ENCODE data around the gene ZDHHC6. TPM values are rescaled to one million over a fixed set of nuclear protein-coding genes. Genes with fewer than 3 reads are reported as not detected.

The ZDHHC6 gene
- total and polyA plus RNA-seq, 2 of the 8 experiments (the other 6 are each of a cell fraction or from before 2014, with no cell fraction given): 13.6 to 27.4 TPM

- Histone ChIP-seq H3K4me3 (ENCODE audit: extremely low read depth in 1 of 4, insufficient read depth in 2 of 4, low read depth in 3 of 4, low read length in 4 of 4) (no peak overlapping the region), H4K20me1 (replicated peaks in 1 of 2; ENCODE audit: control insufficient read depth in 1 of 2, insufficient read depth in 2 of 2, low read length in 2 of 2) (peaks cover 0 to 2% of the 10 kb centered on the region in 2 experiments), H3K27me3 (replicated peaks in 1 of 4; ENCODE audit: control insufficient read depth in 3 of 4, extremely low read depth in 1 of 4, insufficient read depth in 3 of 4, low read length in 3 of 4) (no peaks in the 10 kb centered on the region), H3K9me3 (ENCODE audit: insufficient read depth in 2 of 2, low read depth in 1 of 2, low read length in 1 of 2) (no peaks in the 10 kb centered on the region), H4K91ac (replicated peaks; ENCODE audit: insufficient read length, low read length) (no peak overlapping the region), H3K36me3 (ENCODE audit: control insufficient read depth in 2 of 4, insufficient read depth in 4 of 4, low read length in 3 of 4) (peaks cover 0 to 60% (median 18%) of the 10 kb centered on the region in 4 experiments; a peak in 7 of 8 replicates), H2AK5ac (ENCODE audit: low read depth, low read length) (no peak overlapping the region), H2BK5ac (ENCODE audit: low read depth, low read length) (no peak overlapping the region), H3K4ac (replicated peaks; ENCODE audit: insufficient read length, low read depth, low read length) (no peak overlapping the region), H3K79me2 (ENCODE audit: control insufficient read depth in 1 of 2, insufficient read depth in 2 of 2, low read length in 2 of 2) (peaks cover 0 to 16% of the 10 kb centered on the region in 2 experiments; a peak in 3 of 4 replicates), H4K5ac (ENCODE audit: insufficient read length, low read depth, low read length) (no peak overlapping the region), H3K18ac (ENCODE audit: extremely low read depth, low read length) (no peak overlapping the region), H2BK120ac (replicated peaks; ENCODE audit: low read depth, low read length) (no peak overlapping the region), H3K79me1 (ENCODE audit: low read depth, low read length) (0 out of 2 replicates have a peak, but pooled peaks cover 2% of the 10 kb centered on the region), H3K9ac (replicated peaks in 1 of 4; ENCODE audit: extremely low read depth in 1 of 4, low read depth in 3 of 4, low read length in 3 of 4) (no peak overlapping the region), H3K23ac (ENCODE audit: insufficient read length) (no peak overlapping the region), H2BK20ac (ENCODE audit: low read length) (no peak overlapping the region), H3K27ac (ENCODE audit: low read depth, low read length) (no peak overlapping the region), H4K8ac (ENCODE audit: extremely low read depth, insufficient read depth, low read length) (no peak overlapping the region), H3K4me1 (replicated peaks in 1 of 4; ENCODE audit: control insufficient read depth in 3 of 4, insufficient read depth in 4 of 4, low read length in 3 of 4) (no peaks in the 10 kb centered on the region), H2AFZ (ENCODE audit: low read length) (no peak overlapping the region), H3K23me2 (ENCODE audit: low read depth, low read length) (peaks cover 3% of the 10 kb centered on the region; the same call in 1 of the 2 replicates), H3K14ac (ENCODE audit: insufficient read length) (no peak overlapping the region), H3K4me2 (ENCODE audit: insufficient read depth in 1 of 2, low read depth in 2 of 2, low read length in 2 of 2) (no peak overlapping the region), H2BK15ac (ENCODE audit: low read length) (no peak overlapping the region), H2BK12ac (ENCODE audit: low read depth, low read length) (no peak overlapping the region), H3K56ac (replicated peaks; ENCODE audit: insufficient read length, low read depth, low read length) (no peak overlapping the region)
- WGBS, 2 experiments (ENCODE audit: extremely low coverage in 1 of 2, insufficient coverage in 1 of 2, insufficient read length in 1 of 2, insufficient replicate concordance in 2 of 2, low coverage in 1 of 2, low lambda C conversion rate in 2 of 2, missing lambda C conversion rate in 1 of 2): 56% methylated on average over 3 of the region's 3 CpGs; no CpG with 5 or more reads in 1 of the 2 experiments
- TF ChIP-seq GTF2F1 (IDR thresholded peaks at IDR 0.05; ENCODE audit: borderline replicate concordance, low read depth, low read length) (no peak), CHD2 (IDR thresholded peaks at IDR 0.05; ENCODE audit: low read length) (no peak)
- FAIRE-seq (no peak), DNase-seq (ENCODE audit: low read depth in 1 of 2, low spot score in 2 of 2) (no peak)
- ChIA-PET CTCF (ENCODE audit: partially characterized antibody) (interaction anchor here (1.4 kb wide), 1 partner anchor 32 kb away, joined by 6 read pairs; no protein-coding TSS in a partner anchor), POLR2A (ENCODE audit: partially characterized antibody) (interaction anchor here (1.1 kb wide), 1 partner anchor 11 kb away, joined by 4 read pairs; no protein-coding TSS in a partner anchor)
These were observed 4.7 kb downstream of the ZDHHC6 start for GRCh38 chr10:112442063-112442462.

Data from H1 (cell line).